HepG2 (cell line): ENCODE measurements around the gene MPZL3. TPM values are rescaled to one million over a fixed set of nuclear protein-coding genes. Genes with fewer than 3 reads are reported as not detected.
A peak's percentile ranks its signal among the peaks of the same experiment; 100 is the strongest.

Source experiments
- ATAC-seq: fragments of 200-7000 bp; cut with Tn5 transposase; 3 replicates; pipeline ENCODE4 v1.9.1; 2020; ENCODE audit warnings: mild to moderate bottlenecking, moderate library complexity
- BruUV-seq: library from RNA; stranded (reverse); fragments of 400-500 nt; replicated peaks from 2 replicates; lab custom pipeline; 2021; lab: Mats Ljungman, UMichigan
- CTCF ChIA-PET: fragments of 300-600 bp; formaldehyde crosslinking; extraction: SDS; loops from one replicate; lab custom pipeline; 2021; ENCODE audit warnings: low total read pairs, inconsistent platforms, low intra/inter-chr PET ratio; lab: Yijun Ruan, JAX
- POLR2A ChIA-PET: fragments of 350-600 bp; sonication (Branson Sonifier 250); formaldehyde crosslinking; loops from one replicate; lab custom pipeline; 2020; ENCODE audit warnings: antibody characterized with exemption, inconsistent platforms; lab: Yijun Ruan, JAX
- DNase-seq: peaks from one replicate; pipeline ENCODE4 v3.0.0-alpha.2; 2015; ENCODE audit warnings: low spot score
- FAIRE-seq: peaks from 3 replicates; lab custom pipeline; 2011; peaks lifted over from hg19 to GRCh38; lab: Jason Lieb, UNC
- H2AFZ ChIP-seq: one replicate; pipeline ENCODE4 v1.6.1; 2011; ENCODE audit warnings: low read length, inconsistent platforms
- H3K27ac ChIP-seq: fragments of 300-600 bp; 3 replicates; pipeline ENCODE4 v1.8.0; 2011; ENCODE audit warnings: mixed run types, mild to moderate bottlenecking, mixed read lengths, low read length, inconsistent platforms; ENCODE audit not compliant: insufficient read depth; ENCODE audit errors: extremely low read length
- H3K27me3 ChIP-seq, 2 experiments: fragments of 200-600 bp in 1 of 2; 2 replicates in 1 of 2; 3 replicates in 1 of 2; pipeline versions ENCODE4 v1.6.0 to v1.8.0; 2011; ENCODE audit warnings: low read length in 2 of 2, mild to moderate bottlenecking in 2 of 2, moderate library complexity in 2 of 2, inconsistent platforms in 1 of 2; ENCODE audit not compliant: insufficient read depth in 2 of 2, control insufficient read depth in 1 of 2
- H3K36me3 ChIP-seq, 2 experiments: fragments of 200-600 bp in 1 of 2; replicated peaks in 1 of 2; 2 replicates in 1 of 2; 3 replicates in 1 of 2; pipeline versions ENCODE4 v1.5.1 to v1.8.0; 2011; ENCODE audit warnings: low read length in 2 of 2, inconsistent platforms in 1 of 2; ENCODE audit not compliant: insufficient read depth in 2 of 2, control insufficient read depth in 1 of 2
- H3K4me1 ChIP-seq: 2 replicates; pipeline ENCODE4 v1.5.1; 2012; ENCODE audit warnings: low read length, inconsistent platforms; ENCODE audit not compliant: insufficient read depth
- H3K4me2 ChIP-seq: 2 replicates; pipeline ENCODE4 v1.6.0; 2011; ENCODE audit warnings: low read depth, low read length, inconsistent platforms
- H3K4me3 ChIP-seq, 3 experiments: fragments of 200-600 bp in 1 of 3; sonication (generic), shearing (Covaris generic) in 1 of 3; replicated peaks in 1 of 3; 2 replicates each; pipeline ENCODE4 v1.5.1; 2011 to 2016; ENCODE audit warnings: low read length in 3 of 3, inconsistent platforms in 2 of 3, low read depth in 2 of 3, mild to moderate bottlenecking in 2 of 3, control low read depth in 1 of 3, mixed read lengths in 1 of 3; ENCODE audit not compliant: insufficient read depth in 1 of 3
- H3K79me2 ChIP-seq: one replicate; pipeline ENCODE4 v1.6.1; 2011; ENCODE audit warnings: low read length, inconsistent platforms; ENCODE audit not compliant: insufficient read depth
- H3K9ac ChIP-seq: 2 replicates; pipeline ENCODE4 v1.6.0; 2011; ENCODE audit warnings: mild to moderate bottlenecking, low read depth, low read length, inconsistent platforms; ENCODE audit not compliant: insufficient read depth
- H3K9me3 ChIP-seq: 2 replicates; pipeline ENCODE4 v1.5.1; 2012; ENCODE audit warnings: mild to moderate bottlenecking, low read length
- H4K20me1 ChIP-seq: 2 replicates; pipeline ENCODE4 v1.6.0; 2011; ENCODE audit warnings: inconsistent platforms, mild to moderate bottlenecking, low read length, moderate library complexity; ENCODE audit not compliant: insufficient read depth
- ELF4 ChIP-seq: sonication (generic); formaldehyde crosslinking; IDR thresholded peaks from 2 replicates; pipeline ENCODE4 v1.5.0; 2020; ENCODE audit warnings: missing genetic modification reagents, mild to moderate bottlenecking, moderate library complexity, borderline replicate concordance
- ETV5 ChIP-seq: IDR thresholded peaks from 2 replicates; pipeline ENCODE4 v1.6.1; 2018; ENCODE audit warnings: missing biosample characterization, missing genetic modification reagents, inconsistent platforms, borderline replicate concordance
- EZH2 ChIP-seq: conservative IDR thresholded peaks from 2 replicates; pipeline ENCODE4 v1.6.1; 2012; ENCODE audit warnings: mild to moderate bottlenecking, low read depth, low read length, moderate library complexity
- FOSL2 ChIP-seq: sonication (generic); formaldehyde crosslinking; IDR thresholded peaks from 2 replicates; pipeline ENCODE4 v1.4.0; 2020; ENCODE audit warnings: missing genetic modification reagents
- JUN ChIP-seq: sonication (generic); formaldehyde crosslinking; IDR thresholded peaks from 2 replicates; pipeline ENCODE4 v1.4.0; 2020; ENCODE audit warnings: mild to moderate bottlenecking, missing genetic modification reagents
- LRRFIP1 ChIP-seq: sonication (generic); formaldehyde crosslinking; conservative IDR thresholded peaks from 2 replicates; pipeline ENCODE4 v1.4.0; 2020; ENCODE audit warnings: missing genetic modification reagents
- NCOR1 ChIP-seq: fragments of 200-600 bp; sonication (generic); IDR thresholded peaks from 2 replicates; pipeline ENCODE4 v1.7.0; 2017; ENCODE audit warnings: antibody characterized with exemption, low read length, borderline replicate concordance
- NFE2 ChIP-seq: sonication (generic); formaldehyde crosslinking; IDR thresholded peaks from 2 replicates; pipeline ENCODE4 v1.4.0; 2020; ENCODE audit warnings: missing genetic modification reagents
- PREB ChIP-seq: sonication (generic); formaldehyde crosslinking; IDR thresholded peaks from 2 replicates; pipeline ENCODE4 v1.4.0; 2020; ENCODE audit warnings: missing genetic modification reagents
- RFX5 ChIP-seq: IDR thresholded peaks from 2 replicates; pipeline ENCODE4 v1.6.1; 2011; ENCODE audit warnings: low read depth, low read length, improper control_type of control experiment
- SKI ChIP-seq: fragments of 450-650 bp; IDR thresholded peaks from one replicate; pipeline ENCODE4 v1.6.1; 2018; ENCODE audit warnings: mild to moderate bottlenecking; ENCODE audit not compliant: partially characterized antibody
- SNAPC5 ChIP-seq: sonication (generic); formaldehyde crosslinking; IDR thresholded peaks from 2 replicates; pipeline ENCODE4 v1.8.1; 2023; ENCODE audit warnings: mild to moderate bottlenecking, missing genetic modification reagents, borderline replicate concordance
- TFAP4 ChIP-seq: sonication (generic); IDR thresholded peaks from 2 replicates; pipeline ENCODE4 v1.6.1; 2016; ENCODE audit warnings: low read depth, borderline replicate concordance
- ZNF143 ChIP-seq: sonication (generic); formaldehyde crosslinking; IDR thresholded peaks from 2 replicates; pipeline ENCODE4 v1.4.0; 2020; ENCODE audit warnings: missing genetic modification reagents
- ZNF350 ChIP-seq: sonication (generic); formaldehyde crosslinking; IDR thresholded peaks from 2 replicates; pipeline ENCODE4 v1.4.0; 2020; ENCODE audit warnings: mild to moderate bottlenecking, low read depth, missing genetic modification reagents, borderline replicate concordance
- ZNF709 ChIP-seq: sonication (generic); formaldehyde crosslinking; IDR thresholded peaks from 2 replicates; pipeline ENCODE4 v1.5.0; 2020; ENCODE audit warnings: mild to moderate bottlenecking, missing genetic modification reagents
- WGBS: methylation state at CpG from one replicate; pipeline ENCODE4 v1.1.6; 2017; ENCODE audit warnings: low lambda C conversion rate; 5-methylcytosine and 5-hydroxymethylcytosine counted together
- in situ Hi-C: cut with HindIII; loops from 2 replicates; pipeline ENCODE4 v1.10.0; 2017; ENCODE audit warnings: low pct_unique_long_range_greater_than_20kb; ENCODE audit not compliant: extremely low pct_ligation_motif_present
- intact Hi-C: fragments of 100-400 bp; cut with micrococcal nuclease; formaldehyde crosslinking; loops from one replicate; pipeline ENCODE4 v1.10.0; 2022; ENCODE audit not compliant: unreplicated experiment
- polyA plus RNA-seq, 8 experiments: library from polyadenylated mRNA; depleted of rRNA in 3 of 8; stranded (reverse) in 7 of 8; unstranded in 1 of 8; fragments of >200 nt; fragmentation: Illumina TruSeq in 4 of 8; extraction: Trizol in 4 of 8; gene quantifications; 2 replicates each; pipeline versions ENCODE4 v1.2.1 to v1.2.3, GENCODE V29; 2011 to 2016; ENCODE audit warnings: low read depth in 4 of 8, missing spikeins in 1 of 8, mixed read lengths in 1 of 8; ENCODE audit not compliant: insufficient read depth in 1 of 8
- total RNA-seq, 5 experiments: library from RNA; depleted of rRNA; stranded (reverse); fragments of >200 nt; fragmentation: Illumina TruSeq; extraction: Trizol; gene quantifications; 2 replicates each; pipeline ENCODE4 v1.2.3, GENCODE V29; 2016; ENCODE audit warnings: low read depth in 1 of 5

Gene MPZL3
- total and polyA plus RNA-seq, 2 of the 13 experiments (the other 11 are each of a cell fraction or from before 2014, with no cell fraction given): 5.3 to 9.3 TPM

GRCh38 chr11:118281284-118281683 lies 29.1 kb upstream of the MPZL3 start:
- WGBS: 100% methylated on average over 1 of the region's 1 CpG
- in situ Hi-C loops: no loop called here
- Histone ChIP-seq H3K27me3 (no peaks in the 10 kb centered on the region), H3K4me2 (no peak overlapping the region)
- POLR2A ChIA-PET: no interaction called here
- TF ChIP-seq ZNF350 (CRISPR knock-in tag) (no peak), ZNF709 (CRISPR knock-in tag) (no peak), ELF4 (no peak), SKI (no peak), JUN (CRISPR knock-in tag) (no peak), ZNF143 (no peak), EZH2 (no peak), NFE2 (no peak)
- TF ChIP-seq, all 625 proteins: peak for 0
- no TSS peak for BruUV-seq
- H3K36me3 ChIP-seq: no peaks in the 10 kb centered on the region
- H3K4me3 ChIP-seq: no peak overlapping the region
- intact Hi-C loops: no loop called here
- no peak overlapping the region for H3K9ac ChIP-seq
- ATAC-seq: no peak
- no peaks in the 10 kb centered on the region for H3K9me3 ChIP-seq
- H3K79me2 ChIP-seq: no peaks in the 10 kb centered on the region
- no peak overlapping the region for H2AFZ ChIP-seq
- no peak for FAIRE-seq
- DNase-seq: no peak
- peaks cover 15% of the 10 kb centered on the region for H3K4me1 ChIP-seq
- H3K27ac ChIP-seq: no peak overlapping the region
- CTCF ChIA-PET: no interaction called here
- H4K20me1 ChIP-seq: no peaks in the 10 kb centered on the region

GRCh38 chr11:118277312-118277711 lies 25.1 kb upstream of the MPZL3 start:
- intact Hi-C loops: no loop called here
- H4K20me1 ChIP-seq: no peaks in the 10 kb centered on the region
- no peaks in the 10 kb centered on the region for H3K36me3 ChIP-seq
- POLR2A ChIA-PET: no interaction called here
- no peaks in the 10 kb centered on the region; a peak in 1 of 5 replicates for H3K27me3 ChIP-seq
- BruUV-seq: no TSS peak
- no peak overlapping the region for H2AFZ ChIP-seq
- CTCF ChIA-PET: no interaction called here
- no peaks in the 10 kb centered on the region for H3K9me3 ChIP-seq
- ATAC-seq: peak; percentile 53; the same call in 2 of the 3 replicates
- in situ Hi-C loops: no loop called here
- TF ChIP-seq RFX5 (no peak), TFAP4 (peak; percentile 53; the same call in 1 of the 2 replicates), SNAPC5 (CRISPR knock-in tag) (no peak), NCOR1 (no peak), FOSL2 (peak; percentile 60), LRRFIP1 (CRISPR knock-in tag) (no peak), ETV5 (peak; percentile 72; the same call in 1 of the 2 replicates), PREB (CRISPR knock-in tag) (no peak)
- TF ChIP-seq, all 625 proteins: peak for 3
- 42% methylated on average over 1 of the region's 1 CpG for WGBS
- Histone ChIP-seq H3K4me2 (no peak overlapping the region), H3K27ac (no peak overlapping the region), H3K4me1 (peaks cover 16% of the 10 kb centered on the region), H3K79me2 (no peaks in the 10 kb centered on the region), H3K9ac (no peak overlapping the region), H3K4me3 (no peak overlapping the region)
- DNase-seq (peak; percentile 39), FAIRE-seq (no peak)
